IMR-90 (cell line): Measurements from ENCODE around the gene CCDC146. TPM values are rescaled to one million over a fixed set of nuclear protein-coding genes. Genes with fewer than 3 reads are reported as not detected.

Source experiments
- ATAC-seq: fragments of 200-7000 bp; cut with Tn5 transposase; 2 replicates; pipeline ENCODE4 v1.9.1; 2020; ENCODE audit warnings: low read depth, mild to moderate bottlenecking, moderate library complexity
- BruUV-seq: library from RNA; stranded (reverse); fragments of 400-500 nt; replicated peaks from 2 replicates; lab custom pipeline; 2021; lab: Mats Ljungman, UMichigan
- CTCF ChIA-PET: fragments of 300-600 bp; formaldehyde crosslinking; extraction: SDS; loops from one replicate; lab custom pipeline; 2021; ENCODE audit warnings: antibody characterized with exemption; lab: Yijun Ruan, JAX
- POLR2A ChIA-PET: fragments of 300-600 bp; sonication (Branson Sonifier 250); formaldehyde crosslinking; loops from one replicate; lab custom pipeline; 2022; ENCODE audit warnings: antibody characterized with exemption; ENCODE audit not compliant: unreplicated experiment; lab: Charles Lee
- DNase-seq: peaks from one replicate; pipeline ENCODE4 v3.0.0; 2013
- H2AFZ ChIP-seq: replicated peaks from 2 replicates; pipeline ENCODE3; 2013; ENCODE audit warnings: low read length, mild to moderate bottlenecking; ENCODE audit not compliant: poor library complexity
- H2AK5ac ChIP-seq: 2 replicates; pipeline ENCODE4 v1.6.1; 2013; ENCODE audit warnings: low read depth, low read length, inconsistent platforms
- H2AK9ac ChIP-seq: replicated peaks from 2 replicates; pipeline ENCODE3; 2013; ENCODE audit warnings: mild to moderate bottlenecking, low read depth, low read length, moderate library complexity; ENCODE audit not compliant: poor library complexity
- H2BK120ac ChIP-seq: 2 replicates; pipeline ENCODE4 v1.6.1; 2013; ENCODE audit warnings: low read depth, low read length, inconsistent platforms
- H2BK15ac ChIP-seq: 3 replicates; pipeline ENCODE4 v1.6.1; 2013; ENCODE audit warnings: low read depth, low read length, inconsistent platforms
- H2BK20ac ChIP-seq: 2 replicates; pipeline ENCODE4 v1.6.1; 2013; ENCODE audit warnings: low read depth, mild to moderate bottlenecking, inconsistent platforms, low read length, moderate library complexity
- H2BK5ac ChIP-seq: 2 replicates; pipeline ENCODE4 v1.6.1; 2013; ENCODE audit warnings: mild to moderate bottlenecking, low read depth, low read length, inconsistent platforms; ENCODE audit not compliant: poor library complexity, severe bottlenecking
- H3K14ac ChIP-seq: replicated peaks from 2 replicates; pipeline ENCODE4 v1.6.1; 2013; ENCODE audit warnings: low read depth, low read length, inconsistent platforms
- H3K18ac ChIP-seq: 2 replicates; pipeline ENCODE4 v1.6.1; 2013; ENCODE audit warnings: low read depth, low read length, control low read depth
- H3K23ac ChIP-seq: 2 replicates; pipeline ENCODE4 v1.6.1; 2013; ENCODE audit warnings: low read depth, low read length, inconsistent platforms
- H3K27ac ChIP-seq: 2 replicates; pipeline ENCODE4 v1.5.1; 2013; ENCODE audit warnings: mild to moderate bottlenecking, control low read depth, low read length; ENCODE audit not compliant: insufficient read depth
- H3K27me3 ChIP-seq: 2 replicates; pipeline ENCODE4 v1.6.1; 2013; ENCODE audit warnings: low read length; ENCODE audit not compliant: control insufficient read depth, insufficient read depth
- H3K36me3 ChIP-seq: 2 replicates; pipeline ENCODE4 v1.6.1; 2013; ENCODE audit warnings: low read length, mixed read lengths; ENCODE audit not compliant: control insufficient read depth, insufficient read depth
- H3K4ac ChIP-seq: 2 replicates; pipeline ENCODE4 v1.6.1; 2013; ENCODE audit warnings: low read depth, low read length, inconsistent platforms
- H3K4me1 ChIP-seq: 2 replicates; pipeline ENCODE4 v1.6.1; 2013; ENCODE audit warnings: low read length, mixed read lengths; ENCODE audit not compliant: control insufficient read depth, insufficient read depth
- H3K4me2 ChIP-seq: 2 replicates; pipeline ENCODE4 v1.6.1; 2013; ENCODE audit warnings: low read depth, mild to moderate bottlenecking, control low read depth, low read length, moderate library complexity
- H3K4me3 ChIP-seq: 2 replicates; pipeline ENCODE4 v1.5.1; 2013; ENCODE audit warnings: low read depth, mild to moderate bottlenecking, control low read depth, low read length, moderate library complexity; ENCODE audit not compliant: insufficient read depth
- H3K56ac ChIP-seq: 2 replicates; pipeline ENCODE4 v1.6.1; 2013; ENCODE audit warnings: low read length, inconsistent platforms; ENCODE audit not compliant: insufficient read depth; ENCODE audit errors: extremely low read depth
- H3K79me1 ChIP-seq, 2 experiments: 2 replicates each; pipeline ENCODE4 v1.6.1; 2013; ENCODE audit warnings: low read length in 2 of 2, inconsistent platforms in 1 of 2, low read depth in 1 of 2
- H3K9ac ChIP-seq: 2 replicates; pipeline ENCODE4 v1.6.1; 2013; ENCODE audit warnings: low read depth, low read length, control low read depth
- H3K9me1 ChIP-seq: 2 replicates; pipeline ENCODE4 v1.6.1; 2013; ENCODE audit warnings: low read length, inconsistent platforms; ENCODE audit not compliant: insufficient read depth
- H3K9me3 ChIP-seq: 2 replicates; pipeline ENCODE4 v1.6.1; 2013; ENCODE audit warnings: low read length; ENCODE audit not compliant: control insufficient read depth, insufficient read depth
- H4K20me1 ChIP-seq: 2 replicates; pipeline ENCODE4 v1.6.1; 2013; ENCODE audit warnings: low read length, inconsistent platforms; ENCODE audit not compliant: insufficient read depth
- H4K5ac ChIP-seq: 2 replicates; pipeline ENCODE4 v1.6.1; 2013; ENCODE audit warnings: mild to moderate bottlenecking, low read depth, low read length, control low read depth
- H4K8ac ChIP-seq, 2 experiments: 2 replicates each; pipeline ENCODE4 v1.6.1; 2013; ENCODE audit warnings: low read depth in 2 of 2, low read length in 2 of 2, control low read depth in 1 of 2, inconsistent platforms in 1 of 2
- H4K91ac ChIP-seq: 2 replicates; pipeline ENCODE4 v1.6.1; 2013; ENCODE audit warnings: low read depth, low read length, inconsistent platforms; ENCODE audit not compliant: insufficient read depth
- FOS ChIP-seq: fragments of 150-350 bp; IDR thresholded peaks from 2 replicates; pipeline ENCODE4 v1.6.1; 2016; ENCODE audit warnings: low read depth, low read length
- MAFK ChIP-seq: IDR thresholded peaks from 2 replicates; pipeline ENCODE4 v1.6.1; 2012; ENCODE audit warnings: low read depth, low read length, improper control_type of control experiment
- MXI1 ChIP-seq: IDR thresholded peaks from 2 replicates; pipeline ENCODE4 v1.6.1; 2012; ENCODE audit warnings: low read depth, mild to moderate bottlenecking, low read length, moderate library complexity, borderline replicate concordance
- NFE2L2 ChIP-seq: fragments of 150-350 bp; IDR thresholded peaks from 2 replicates; pipeline ENCODE4 v1.6.1; 2016; ENCODE audit warnings: low read depth, mild to moderate bottlenecking, low read length
- POLR2A ChIP-seq: IDR thresholded peaks from 2 replicates; pipeline ENCODE4 v1.6.1; 2012; ENCODE audit warnings: mild to moderate bottlenecking, low read depth, low read length
- WGBS, 2 experiments: methylation state at CpG; one replicate each; pipeline versions ENCODE4 v1.1.5 to v1.1.7; 2013; ENCODE audit warnings: missing lambda C conversion rate in 2 of 2; ENCODE audit not compliant: insufficient read length in 1 of 2; ENCODE audit errors: extremely low coverage in 2 of 2; 5-methylcytosine and 5-hydroxymethylcytosine counted together
- dilution Hi-C: fragments of 300-500 bp; cut with HindIII; formaldehyde crosslinking; loops from one replicate; pipeline ENCODE4 v1.14.3; 2018; ENCODE audit warnings: low sequenced_read_pairs; ENCODE audit not compliant: unreplicated experiment
- in situ Hi-C: fragments of 300-500 bp; cut with MboI; formaldehyde crosslinking; loops from 3 replicates; pipeline ENCODE4 v1.14.3; 2019; ENCODE audit warnings: low sequenced_read_pairs, inconsistent platforms, mixed read lengths
- intact Hi-C: fragments of 100-400 bp; cut with micrococcal nuclease; formaldehyde crosslinking; loops from 2 replicates; pipeline ENCODE4 v1.10.0; 2022
- polyA plus RNA-seq, 3 experiments: library from polyadenylated mRNA; depleted of rRNA; stranded (reverse); fragments of >200 nt; gene quantifications; 2 replicates each; pipeline ENCODE4 v1.2.3, GENCODE V29; 2012; ENCODE audit warnings: low replicate concordance in 1 of 3
- total RNA-seq: library from RNA; depleted of rRNA; stranded (reverse); fragments of >200 nt; gene quantifications from 2 replicates; pipeline ENCODE4 v1.2.3, GENCODE V29; 2012
- TF ChIP-seq, protein P1 (sequence below): fragments of 150-350 bp; IDR thresholded peaks from 2 replicates; pipeline ENCODE4 v1.6.1; 2016; ENCODE audit warnings: low read depth, mild to moderate bottlenecking, low read length, moderate library complexity, borderline replicate concordance

CCDC146 gene
- total and polyA plus RNA-seq, 2 of the 4 experiments (the other 2 are of a cell fraction): 0.54 to 1.7 TPM

DNA sequence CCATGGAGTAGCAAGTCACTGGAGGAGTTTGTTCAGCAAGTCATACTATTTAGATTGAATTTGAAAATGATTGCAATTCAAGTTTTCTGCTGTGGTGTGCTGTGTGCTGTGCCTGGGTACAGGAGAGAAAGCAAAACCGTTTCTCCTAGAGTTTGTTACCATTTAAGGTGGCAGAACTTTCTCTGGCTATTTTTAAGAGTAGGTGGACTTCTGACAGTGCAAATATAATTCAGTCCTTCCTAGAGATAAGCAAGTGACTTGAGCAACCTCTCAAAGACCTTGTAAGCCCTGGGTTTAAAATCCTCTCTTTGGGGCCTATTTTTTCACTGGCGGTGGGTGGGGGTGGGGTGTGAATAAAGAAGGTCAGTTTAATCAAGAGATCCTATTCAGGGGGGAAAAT lies 120.1 kb downstream of the CCDC146 start:
- in situ Hi-C loops: loop anchor here (10.0 kb wide), 1 partner anchor 118 kb away; the partner anchor contains the start of gene CCDC146
- TF ChIP-seq MAFK: no peak
- TF ChIP-seq, protein P1, sequence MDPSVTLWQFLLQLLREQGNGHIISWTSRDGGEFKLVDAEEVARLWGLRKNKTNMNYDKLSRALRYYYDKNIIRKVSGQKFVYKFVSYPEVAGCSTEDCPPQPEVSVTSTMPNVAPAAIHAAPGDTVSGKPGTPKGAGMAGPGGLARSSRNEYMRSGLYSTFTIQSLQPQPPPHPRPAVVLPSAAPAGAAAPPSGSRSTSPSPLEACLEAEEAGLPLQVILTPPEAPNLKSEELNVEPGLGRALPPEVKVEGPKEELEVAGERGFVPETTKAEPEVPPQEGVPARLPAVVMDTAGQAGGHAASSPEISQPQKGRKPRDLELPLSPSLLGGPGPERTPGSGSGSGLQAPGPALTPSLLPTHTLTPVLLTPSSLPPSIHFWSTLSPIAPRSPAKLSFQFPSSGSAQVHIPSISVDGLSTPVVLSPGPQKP: no peak
- no peak for TF ChIP-seq MXI1
- TF ChIP-seq POLR2A: no peak
- no peak for TF ChIP-seq NFE2L2
- TF ChIP-seq FOS: no peak
- no peak overlapping the region for H2AK5ac ChIP-seq

More for the DNA sequence above, 120.1 kb downstream of the CCDC146 start:
- H4K20me1 ChIP-seq: no peaks in the 10 kb centered on the region
- BruUV-seq: no TSS peak
- dilution Hi-C loops (no loop called here), intact Hi-C loops (no loop called here)
- H3K36me3 ChIP-seq: no peaks in the 10 kb centered on the region
- H3K18ac ChIP-seq: no peak overlapping the region; the same call in 1 of the 2 replicates
- no peak for DNase-seq
- no peaks in the 10 kb centered on the region for H3K27me3 ChIP-seq
- H2BK15ac ChIP-seq: no peak overlapping the region
- no peaks in the 10 kb centered on the region for H3K79me1 ChIP-seq
- H3K56ac ChIP-seq: no peak overlapping the region
- H2BK5ac ChIP-seq: no peak overlapping the region
- H2AFZ ChIP-seq: no peak overlapping the region
- no peak overlapping the region for H3K9ac ChIP-seq
- no peak overlapping the region for H3K27ac ChIP-seq
- H3K14ac ChIP-seq: no peak overlapping the region
- no peak overlapping the region for H4K8ac ChIP-seq
- no peak overlapping the region for H4K91ac ChIP-seq
- H3K9me1 ChIP-seq: peaks cover 15% of the 10 kb centered on the region
- no peaks in the 10 kb centered on the region for H3K9me3 ChIP-seq
- H2BK120ac ChIP-seq: peak overlapping the region; percentile 27; the same call in 1 of the 2 replicates
- H2AK9ac ChIP-seq: no peak overlapping the region
- ChIA-PET CTCF (interaction anchor here (0.6 kb wide), 1 partner anchor 24 kb away, joined by 6 read pairs; no protein-coding TSS in a partner anchor), POLR2A (no interaction called here)
- H4K5ac ChIP-seq: no peak overlapping the region
- H3K4me2 ChIP-seq: no peak overlapping the region
- H3K23ac ChIP-seq: 0 out of 2 replicates have a peak overlapping the region, but pooled peaks have one; percentile 20
- WGBS, 2 experiments: no CpG with 5 or more reads among the region's 2 CpGs
- no peak overlapping the region for H2BK20ac ChIP-seq
- H3K4ac ChIP-seq: no peak overlapping the region
- peaks cover 19% of the 10 kb centered on the region for H3K4me1 ChIP-seq
- ATAC-seq: no peak
- no peak overlapping the region for H3K4me3 ChIP-seq
